ENCODE results near the gene EFNA5. TPM values are rescaled to one million over a fixed set of nuclear protein-coding genes. Genes with fewer than 3 reads are reported as not detected.

The EFNA5 gene
- total and polyA plus RNA-seq, 2 of the 8 experiments (the other 6 are each of a cell fraction or from before 2014, with no cell fraction given), result 9.6 to 21.8 TPM

GRCh38 chr5:107602896-107603295, 67.8 kb downstream of the EFNA5 start (continued):
- TF ChIP-seq E2F6 (IDR thresholded peaks at IDR 0.05) (no peak), CHD7 (IDR thresholded peaks at IDR 0.05; ENCODE audit: insufficient replicate concordance, low read length) (no peak), POLR2AphosphoS5 (IDR thresholded peaks at IDR 0.05; ENCODE audit: low read depth, low read length) (no peak), CTBP2 (IDR thresholded peaks at IDR 0.05; ENCODE audit: borderline replicate concordance, insufficient read depth, insufficient read length, low read length) (no peak), HDAC6 (IDR thresholded peaks at IDR 0.05; ENCODE audit: low read depth, low read length) (no peak), SRF (IDR thresholded peaks at IDR 0.05; ENCODE audit: low read depth, low read length) (no peak), CREB1 (IDR thresholded peaks at IDR 0.05) (no peak), HDAC2 (IDR thresholded peaks at IDR 0.05; ENCODE audit: borderline replicate concordance in 1 of 2, low read depth in 2 of 2, low read length in 2 of 2) (no peak)

All from H1 (cell line).